IPS-15b (cell line): ENCODE results near the gene FAM107B.
"Not testable (repeated sequence)": the region's sequence is repeated elsewhere in the genome, so short reads cannot be mapped to it uniquely, and the experiment has no call there.

Experiments used
- H3K27me3 ChIP-seq: one replicate; pipeline ENCODE4 v1.6.1; 2013; ENCODE audit warnings: low read length; ENCODE audit not compliant: control insufficient read depth, insufficient read depth
- H3K36me3 ChIP-seq: one replicate; pipeline ENCODE4 v1.6.1; 2013; ENCODE audit warnings: low read length; ENCODE audit not compliant: control insufficient read depth, insufficient read depth
- H3K4me1 ChIP-seq: one replicate; pipeline ENCODE4 v1.6.1; 2013; ENCODE audit warnings: mild to moderate bottlenecking, low read length; ENCODE audit not compliant: control insufficient read depth, insufficient read depth
- H3K4me3 ChIP-seq: one replicate; pipeline ENCODE4 v1.5.1; 2013; ENCODE audit warnings: low read depth, low read length
- H3K9ac ChIP-seq: one replicate; pipeline ENCODE4 v1.6.1; 2013; ENCODE audit warnings: low read depth, mild to moderate bottlenecking, low read length
- H3K9me3 ChIP-seq: one replicate; pipeline ENCODE4 v1.6.1; 2013; ENCODE audit warnings: mild to moderate bottlenecking, low read length; ENCODE audit not compliant: control insufficient read depth, insufficient read depth

Gene FAM107B

DNA sequence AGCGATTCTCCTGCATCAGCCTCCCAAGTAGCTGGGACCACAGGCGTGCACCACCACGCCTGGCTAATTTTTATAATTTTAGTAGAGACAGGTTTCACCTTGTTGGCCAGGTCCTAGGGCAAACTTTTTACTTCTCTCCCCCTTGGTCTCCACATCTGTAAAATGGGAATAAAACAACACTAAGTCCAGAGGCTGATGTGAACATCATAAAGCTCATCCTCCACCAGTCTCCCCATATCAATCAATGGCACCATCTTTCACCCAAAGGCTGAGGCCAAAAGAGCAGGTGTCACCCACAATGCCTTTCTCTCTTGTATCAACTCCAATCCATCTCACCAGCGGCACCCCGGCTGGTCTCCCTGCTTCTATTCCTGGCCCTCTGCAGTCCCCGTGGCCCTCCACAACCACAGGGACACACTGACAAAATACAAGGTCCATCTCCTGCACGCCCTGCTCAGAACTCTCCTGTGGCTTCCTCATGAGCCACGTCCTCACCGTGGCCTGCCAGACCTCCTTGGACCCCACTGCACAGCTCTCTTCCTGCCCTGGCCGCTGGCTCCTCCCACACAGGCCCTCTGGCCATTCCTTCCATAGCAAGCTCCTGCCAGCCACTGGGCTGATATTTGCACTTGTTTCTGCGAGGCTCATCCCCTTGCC lies 179.0 kb downstream of the FAM107B start:
- H3K4me3 ChIP-seq: no peak overlapping the region
- H3K36me3 ChIP-seq: no peaks in the 10 kb centered on the region
- H3K27me3 ChIP-seq: no peaks in the 10 kb centered on the region
- peaks cover 5% of the 10 kb centered on the region for H3K4me1 ChIP-seq
- no peak overlapping the region for H3K9ac ChIP-seq
- no peaks in the 10 kb centered on the region for H3K9me3 ChIP-seq

DNA sequence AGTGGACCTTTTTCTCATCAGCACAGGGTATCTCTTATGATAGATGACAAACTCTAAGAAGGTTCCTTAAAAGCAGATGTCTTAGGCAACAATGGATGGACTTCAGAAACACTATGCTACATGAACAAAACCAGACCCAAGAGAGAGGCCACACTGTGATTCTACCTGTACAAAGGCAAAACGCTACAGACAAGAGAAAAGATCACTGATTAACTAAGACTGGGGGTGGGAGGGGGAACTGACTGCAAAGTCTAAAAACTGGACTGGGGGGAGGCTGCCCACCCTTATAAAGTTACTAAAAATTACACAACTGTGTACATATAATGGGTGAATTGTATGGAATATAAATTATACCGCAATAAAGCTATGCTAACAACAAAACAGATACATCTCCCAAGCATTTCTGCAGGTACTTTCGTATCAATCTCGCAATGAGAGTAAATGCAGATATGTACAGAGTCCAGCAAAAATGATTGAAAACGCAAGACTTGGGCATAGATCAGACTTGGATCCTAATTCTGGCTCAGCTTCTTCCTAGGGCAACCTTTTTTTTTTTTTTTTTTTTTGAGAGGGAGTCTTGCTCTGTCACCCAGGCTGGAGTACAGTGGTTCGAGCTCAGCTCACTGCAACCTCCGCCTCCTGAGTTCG lies 179.7 kb downstream of the FAM107B start:
- Histone ChIP-seq H3K4me3 (no peak overlapping the region), H3K27me3 (no peaks in the 10 kb centered on the region), H3K36me3 (no peaks in the 10 kb centered on the region), H3K9me3 (no peaks in the 10 kb centered on the region), H3K4me1 (peaks cover 5% of the 10 kb centered on the region), H3K9ac (no peak overlapping the region)

DNA sequence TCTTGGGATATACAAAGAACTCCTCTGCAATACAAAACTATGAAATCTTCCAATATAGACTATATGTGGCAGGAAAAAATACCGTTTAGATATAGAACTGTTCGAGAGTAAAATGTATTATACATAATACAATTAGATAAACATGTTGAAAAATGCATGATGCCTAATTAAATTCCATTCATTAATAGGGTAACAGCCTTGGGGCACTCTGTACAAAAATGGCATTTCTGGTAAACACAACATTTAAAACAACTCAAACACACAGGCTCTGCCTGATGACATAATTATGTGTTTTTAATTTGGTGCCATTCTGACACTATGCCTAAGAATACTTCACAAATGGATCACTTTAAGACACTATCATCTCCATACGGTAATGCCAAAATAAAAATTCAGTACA lies 180.9 kb downstream of the FAM107B start:
- Histone ChIP-seq H3K36me3 (no peaks in the 10 kb centered on the region), H3K4me1 (peaks cover 5% of the 10 kb centered on the region), H3K4me3 (no peak overlapping the region)

DNA sequence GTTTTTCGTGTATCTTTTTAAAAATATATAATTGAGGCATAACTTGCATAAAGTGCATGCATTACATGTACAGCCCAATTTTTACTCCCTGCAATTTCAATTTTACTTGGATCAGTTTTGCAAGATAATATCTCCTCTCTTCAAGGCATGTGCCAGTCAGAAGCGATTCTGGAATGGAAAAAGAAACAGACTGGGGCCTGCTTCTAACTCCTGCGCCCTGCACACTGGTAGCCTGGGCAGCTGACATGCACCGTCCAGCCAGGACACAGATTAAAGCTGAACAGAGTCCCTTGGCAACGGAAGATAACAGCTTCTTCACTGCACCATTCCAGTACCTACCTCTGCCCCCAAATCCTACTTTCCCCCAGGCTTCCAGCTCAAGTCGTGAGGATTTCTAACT lies 182.1 kb downstream of the FAM107B start:
- Histone ChIP-seq H3K4me3 (no peak overlapping the region), H3K4me1 (peaks cover 7% of the 10 kb centered on the region), H3K9me3 (no peaks in the 10 kb centered on the region), H3K9ac (no peak overlapping the region), H3K27me3 (no peaks in the 10 kb centered on the region), H3K36me3 (no peaks in the 10 kb centered on the region)

More for the DNA sequence above, 180.9 kb downstream of the FAM107B start:
- H3K9ac ChIP-seq: no peak overlapping the region
- H3K27me3 ChIP-seq: no peaks in the 10 kb centered on the region
- H3K9me3 ChIP-seq: no peaks in the 10 kb centered on the region

DNA sequence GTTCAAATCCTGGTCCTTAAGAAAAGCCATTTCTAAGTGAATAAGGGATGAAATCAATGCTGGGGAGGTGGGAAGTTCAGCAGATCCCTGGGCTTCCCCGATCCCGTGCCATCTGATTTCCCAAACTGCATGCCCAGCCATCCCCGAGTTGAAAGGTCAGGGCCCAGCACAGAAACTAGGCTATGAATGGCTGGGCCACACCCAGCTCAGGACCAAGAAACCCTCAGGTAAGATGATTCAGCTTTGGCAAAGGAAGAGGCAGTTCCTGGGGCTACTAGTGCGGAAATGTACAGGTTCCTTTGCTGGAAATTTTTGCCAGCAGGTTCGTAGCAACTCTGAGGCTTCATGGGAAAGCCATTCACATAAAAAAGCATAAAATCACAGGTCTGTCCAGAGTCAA lies 182.7 kb downstream of the FAM107B start:
- peaks cover 7% of the 10 kb centered on the region for H3K4me1 ChIP-seq
- H3K9ac ChIP-seq: no peak overlapping the region
- no peak overlapping the region for H3K4me3 ChIP-seq
- H3K27me3 ChIP-seq: no peaks in the 10 kb centered on the region
- H3K9me3 ChIP-seq: no peaks in the 10 kb centered on the region
- H3K36me3 ChIP-seq: no peaks in the 10 kb centered on the region

DNA sequence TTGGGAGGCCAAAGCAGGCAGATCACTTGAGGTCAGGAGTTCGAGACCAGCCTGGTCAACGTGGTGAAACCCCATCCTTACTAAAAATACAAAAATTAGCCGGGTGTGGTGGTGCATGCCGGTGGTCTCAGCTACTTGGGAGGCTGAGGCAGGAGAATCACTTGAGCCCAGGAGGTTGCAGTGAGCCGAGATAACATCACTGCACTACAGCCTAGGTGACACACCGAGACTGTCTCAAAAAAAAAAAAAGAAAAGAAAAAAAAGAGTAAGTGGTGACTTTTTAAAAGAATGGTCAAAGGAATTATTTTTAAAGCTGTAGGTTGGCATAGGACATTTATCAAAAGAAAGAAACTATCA lies 185.8 kb downstream of the FAM107B start:
- not testable (repeated sequence) for H3K36me3 ChIP-seq, H3K4me3 ChIP-seq, H3K27me3 ChIP-seq, H3K9me3 ChIP-seq, H3K9ac ChIP-seq
- H3K4me1 ChIP-seq: peaks cover 13% of the 10 kb centered on the region

DNA sequence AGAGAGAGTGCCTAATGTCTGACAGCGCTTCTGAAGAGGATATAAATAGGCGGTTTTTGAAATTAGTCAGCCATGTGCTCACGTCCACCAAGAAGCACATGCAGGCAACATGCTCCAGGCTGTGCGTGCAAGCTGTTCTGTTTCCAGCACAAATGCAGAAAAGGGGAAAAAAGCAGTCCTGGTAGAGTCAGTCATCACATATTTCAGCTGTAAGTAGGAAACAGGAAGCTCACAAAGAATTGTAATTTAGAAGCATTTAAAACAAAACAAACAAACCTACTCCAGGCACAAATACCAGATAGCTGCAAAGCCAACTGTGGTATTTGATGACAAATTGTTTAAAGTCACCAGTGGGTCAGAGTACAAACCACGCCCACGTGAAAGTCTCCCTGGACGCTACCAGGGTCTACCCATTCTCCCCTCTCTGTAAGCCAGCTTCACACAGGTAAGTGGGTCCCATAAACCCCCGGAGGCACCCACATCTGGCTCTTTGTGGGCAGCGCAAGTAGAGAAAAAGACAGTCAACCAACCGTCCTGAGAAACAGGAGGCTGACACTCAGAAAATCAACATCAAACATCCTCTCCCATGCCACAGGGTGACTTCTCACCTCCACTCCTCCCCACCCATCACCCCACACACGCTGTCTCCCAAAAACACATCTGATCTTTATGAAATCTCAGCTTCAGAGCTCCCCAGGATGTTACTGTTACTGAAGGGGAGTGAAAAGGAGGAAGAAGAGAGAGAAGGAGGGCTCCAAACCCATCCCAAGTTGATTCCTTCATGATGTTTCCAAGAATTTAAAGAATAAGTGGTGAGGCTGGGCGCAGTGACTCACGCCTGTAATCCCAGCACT lies 186.4 kb downstream of the FAM107B start:
- Histone ChIP-seq H3K36me3 (no peaks in the 10 kb centered on the region), H3K27me3 (no peaks in the 10 kb centered on the region), H3K9ac (no peak overlapping the region), H3K9me3 (no peaks in the 10 kb centered on the region), H3K4me3 (no peak overlapping the region), H3K4me1 (peaks cover 13% of the 10 kb centered on the region)

DNA sequence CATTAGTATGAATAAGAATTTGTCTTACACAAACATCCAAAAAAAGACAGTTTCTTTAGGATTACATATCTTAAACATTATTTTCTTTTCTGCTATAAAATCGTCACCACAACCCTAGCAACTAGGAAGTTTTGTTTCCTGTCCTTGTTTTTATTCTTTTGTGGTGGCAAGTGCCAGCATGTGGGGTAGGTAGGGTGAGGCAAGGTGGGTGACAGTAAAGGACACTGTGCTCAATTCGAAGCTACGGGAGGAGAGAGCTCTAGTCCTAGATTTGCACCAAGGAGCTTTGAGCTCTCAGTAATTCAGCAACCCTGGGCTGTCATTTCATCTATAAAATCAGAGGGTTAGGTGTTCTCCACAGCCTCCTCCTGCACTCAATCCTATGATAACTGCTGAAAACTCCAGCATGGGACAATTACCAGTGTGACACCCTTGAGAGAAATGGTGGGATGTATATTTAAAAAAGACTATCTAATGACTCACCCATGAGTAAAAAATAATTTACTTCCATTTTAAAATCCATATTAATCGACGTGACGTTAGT lies 187.1 kb downstream of the FAM107B start:
- Histone ChIP-seq H3K4me3 (no peak overlapping the region), H3K27me3 (no peaks in the 10 kb centered on the region), H3K4me1 (peaks cover 13% of the 10 kb centered on the region), H3K9me3 (no peaks in the 10 kb centered on the region), H3K36me3 (no peaks in the 10 kb centered on the region), H3K9ac (no peak overlapping the region)

DNA sequence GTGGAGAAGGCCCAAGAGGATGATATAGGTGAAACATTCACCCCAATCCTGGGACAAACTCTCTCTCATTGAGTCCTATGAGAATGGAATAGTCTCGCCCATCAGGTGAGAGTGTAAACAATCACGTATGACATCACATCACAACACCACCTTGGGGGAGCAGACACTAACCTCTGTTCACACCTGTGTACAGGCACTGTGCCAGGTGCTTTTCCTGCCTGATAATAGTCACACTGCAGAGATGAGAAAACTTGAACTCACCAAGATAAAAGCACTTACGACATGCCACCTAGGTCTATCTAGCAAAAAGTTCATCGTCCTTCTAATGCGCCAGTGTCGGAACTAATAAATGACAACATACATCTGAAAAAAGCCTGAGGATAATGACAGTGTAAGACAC lies 187.8 kb downstream of the FAM107B start:
- Histone ChIP-seq H3K9ac (no peak overlapping the region), H3K9me3 (no peaks in the 10 kb centered on the region), H3K4me1 (peaks cover 11% of the 10 kb centered on the region), H3K4me3 (no peak overlapping the region), H3K27me3 (no peaks in the 10 kb centered on the region), H3K36me3 (no peaks in the 10 kb centered on the region)

DNA sequence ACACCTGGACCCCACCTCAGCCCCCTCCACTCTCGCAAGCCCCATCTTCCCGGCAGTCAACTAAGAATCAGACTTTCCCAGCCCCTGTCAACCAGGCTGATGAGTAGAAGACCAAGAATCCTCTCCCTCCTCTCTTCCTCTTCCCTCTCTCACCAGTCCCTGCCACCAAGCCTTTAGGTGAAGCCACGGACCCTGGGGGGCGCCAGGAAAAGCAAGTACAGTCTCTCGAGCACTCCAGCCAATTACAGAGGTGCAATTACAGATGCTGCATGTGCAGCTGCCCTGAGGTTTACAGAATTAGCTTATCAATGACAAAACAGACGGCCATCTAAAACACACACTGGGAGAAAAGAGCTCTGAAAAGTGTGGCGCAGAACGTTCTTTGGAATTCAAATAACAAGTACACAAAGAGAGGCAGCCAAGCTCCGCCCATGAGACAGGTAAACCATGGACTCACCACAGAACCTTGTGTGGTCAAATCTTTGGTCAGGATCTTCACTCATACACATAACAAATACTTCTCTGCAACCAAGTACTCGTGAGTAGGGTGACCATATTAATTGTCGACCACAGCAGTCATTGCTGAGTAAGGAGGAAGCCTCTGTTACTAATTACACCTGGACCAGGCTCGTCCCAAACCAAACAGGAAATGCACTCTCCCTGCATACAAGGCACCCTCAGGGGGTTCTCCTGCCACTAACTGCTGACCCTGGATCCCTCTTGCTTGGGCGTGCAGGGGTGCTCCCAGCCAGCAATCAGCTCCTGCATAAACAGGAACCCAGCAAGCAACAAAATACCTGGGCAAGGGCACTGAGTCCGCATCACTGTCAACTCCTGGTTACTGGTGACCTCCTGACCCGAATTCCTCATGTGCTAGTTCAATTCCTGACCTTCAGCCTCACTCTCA lies 189.2 kb downstream of the FAM107B start:
- no peaks in the 10 kb centered on the region for H3K9me3 ChIP-seq
- H3K4me1 ChIP-seq: peaks cover 9% of the 10 kb centered on the region
- H3K27me3 ChIP-seq: no peaks in the 10 kb centered on the region
- no peak overlapping the region for H3K9ac ChIP-seq
- no peaks in the 10 kb centered on the region for H3K36me3 ChIP-seq
- H3K4me3 ChIP-seq: no peak overlapping the region

DNA sequence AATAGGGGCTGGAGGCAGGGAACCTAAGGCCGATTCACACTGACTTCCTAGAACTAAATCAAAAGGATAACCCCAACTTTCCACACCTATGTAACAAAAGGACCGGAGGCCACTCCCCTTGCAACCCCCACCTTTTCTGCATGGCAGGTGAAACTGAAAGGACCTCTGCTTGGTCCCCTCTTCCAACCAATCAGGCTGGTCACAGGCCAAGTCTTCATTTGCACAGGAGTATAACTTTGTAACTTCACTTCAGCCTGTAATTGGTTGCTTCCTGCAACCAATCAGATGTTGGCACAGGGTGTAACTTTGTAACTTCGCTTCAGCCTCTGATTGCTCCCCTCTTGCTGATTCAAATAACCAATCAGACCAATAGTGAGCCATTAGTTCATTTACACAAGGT lies 190.0 kb downstream of the FAM107B start:
- Histone ChIP-seq H3K36me3 (no peaks in the 10 kb centered on the region), H3K4me3 (no peak overlapping the region), H3K4me1 (peaks cover 9% of the 10 kb centered on the region), H3K27me3 (no peaks in the 10 kb centered on the region), H3K9ac (no peak overlapping the region), H3K9me3 (no peaks in the 10 kb centered on the region)
